Fibroblast of the aortic adventitia (primary cell): ENCODE results near the gene REC8. TPM values are rescaled to one million over a fixed set of nuclear protein-coding genes. Genes with fewer than 3 reads are reported as not detected.

Experiments used
- DNase-seq: peaks from one replicate; pipeline ENCODE4 v3.0.0-alpha.2; 2010; ENCODE audit warnings: low read depth
- H3K4me3 ChIP-seq: 2 replicates; pipeline ENCODE4 v1.5.1; 2011; ENCODE audit warnings: low read depth, mild to moderate bottlenecking, control low read depth, low read length, moderate library complexity
- CTCF ChIP-seq: IDR thresholded peaks from 2 replicates; pipeline ENCODE4 v1.5.1; 2011; ENCODE audit warnings: mild to moderate bottlenecking, low read length, control low read depth, inconsistent platforms; ENCODE audit not compliant: insufficient read depth
- total RNA-seq: library from RNA; depleted of rRNA; stranded (reverse); fragments of >200 nt; gene quantifications from 2 replicates; pipeline ENCODE4 v1.2.3, GENCODE V29; 2012; ENCODE audit warnings: low replicate concordance

Gene REC8
- 1.9 and 4.2 TPM in 2 replicates for total RNA-seq

GRCh38 chr14:24171422-24172260 lies at the start of gene REC8:
Gene REC8, plus strand, starts transcription at chr14:24172080. Its CDS starts 473 bp downstream, at chr14:24172553.
- DNase-seq, result no peak
- TF ChIP-seq CTCF, result no peak
- no peak within 1 kb of the TSS for H3K4me3 ChIP-seq

- H3K4me3 ChIP-seq, result no peak overlapping the region
- TF ChIP-seq CTCF, result no peak
- DNase-seq, result no peak
Measured at GRCh38 chr14:24122416-24122815, 49.5 kb upstream of the REC8 start.

GRCh38 chr14:24122898-24123297 lies 49.0 kb upstream of the REC8 start:
- no peak overlapping the region for H3K4me3 ChIP-seq
- no peak for TF ChIP-seq CTCF
- DNase-seq, result no peak

- TF ChIP-seq CTCF, result no peak
- DNase-seq, result no peak
- H3K4me3 ChIP-seq, result no peak overlapping the region
Measured at GRCh38 chr14:24123424-24124417, 48.2 kb upstream of the REC8 start.

- no peak for DNase-seq
- H3K4me3 ChIP-seq, result no peak overlapping the region
- TF ChIP-seq CTCF, result no peak
Measured at GRCh38 chr14:24126939-24127338, 44.9 kb upstream of the REC8 start.

GRCh38 chr14:24127673-24128072 lies 44.2 kb upstream of the REC8 start:
- DNase-seq, result no peak
- no peak for TF ChIP-seq CTCF
- H3K4me3 ChIP-seq, result no peak overlapping the region
